Adrenal gland (tissue), 5 donors: ENCODE measurements around the gene NDRG2.

ENCODE experiments used
- POLR2A ChIP-seq, 2 donors: fragments of 450-650 bp; IDR thresholded peaks; one replicate each; pipeline ENCODE4 v1.6.1; 2017; ENCODE audit warnings: antibody characterized with exemption in 2 of 2, mild to moderate bottlenecking in 2 of 2, moderate library complexity in 1 of 2
- TF ChIP-seq, protein P1 (sequence below), 6 experiments: fragments of 450-650 bp in 4 of 6; fragments of 200-600 bp in 2 of 6; sonication (generic) in 1 of 6; IDR thresholded peaks; 1 replicate in 5 of 6; 2 replicates in 1 of 6; pipeline versions ENCODE4 v1.5.1 to v1.8.0; 2016 to 2021; ENCODE audit warnings: antibody characterized with exemption in 6 of 6, mild to moderate bottlenecking in 2 of 6, moderate library complexity in 1 of 6
- donor health status: DM: no; HTN: no; CAD: no.

DNA sequence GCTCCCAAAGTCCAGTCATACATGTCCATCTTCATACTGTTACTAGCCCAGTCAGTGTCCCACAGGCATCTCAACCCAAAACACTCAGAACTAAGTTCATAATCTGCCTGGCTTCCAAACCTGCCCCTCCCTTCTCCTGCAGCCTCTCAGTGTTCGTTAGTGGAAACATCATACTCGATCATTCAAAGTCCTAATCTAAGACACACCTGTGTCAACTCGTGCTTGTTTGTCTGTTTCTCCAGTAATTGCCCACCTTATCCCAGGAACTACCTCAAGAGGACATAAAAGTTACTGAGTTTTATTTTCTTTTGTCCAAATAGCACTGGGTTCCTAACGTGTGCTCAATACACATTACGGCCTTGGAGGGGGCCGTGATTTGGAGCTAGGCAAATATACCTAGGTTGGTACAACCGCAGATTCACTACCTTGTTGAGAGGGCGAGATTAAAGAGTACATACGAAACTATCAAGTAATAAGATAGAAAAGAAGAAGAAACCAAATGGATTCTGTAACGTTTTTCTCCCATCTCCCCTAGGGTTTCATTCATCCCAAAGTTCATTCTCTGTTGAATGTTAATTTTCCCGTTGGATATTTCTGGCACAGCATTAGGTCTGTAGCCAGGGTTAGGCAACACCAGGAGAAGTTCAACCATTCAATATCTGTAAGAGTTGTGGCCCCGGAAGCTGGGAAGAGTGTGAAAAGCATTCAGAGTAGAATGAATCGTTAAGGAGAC, 35.9 kb upstream of the NDRG2 start:
- no peak for TF ChIP-seq POLR2A (IDR thresholded peaks at IDR 0.05)
- TF ChIP-seq, protein P1, sequence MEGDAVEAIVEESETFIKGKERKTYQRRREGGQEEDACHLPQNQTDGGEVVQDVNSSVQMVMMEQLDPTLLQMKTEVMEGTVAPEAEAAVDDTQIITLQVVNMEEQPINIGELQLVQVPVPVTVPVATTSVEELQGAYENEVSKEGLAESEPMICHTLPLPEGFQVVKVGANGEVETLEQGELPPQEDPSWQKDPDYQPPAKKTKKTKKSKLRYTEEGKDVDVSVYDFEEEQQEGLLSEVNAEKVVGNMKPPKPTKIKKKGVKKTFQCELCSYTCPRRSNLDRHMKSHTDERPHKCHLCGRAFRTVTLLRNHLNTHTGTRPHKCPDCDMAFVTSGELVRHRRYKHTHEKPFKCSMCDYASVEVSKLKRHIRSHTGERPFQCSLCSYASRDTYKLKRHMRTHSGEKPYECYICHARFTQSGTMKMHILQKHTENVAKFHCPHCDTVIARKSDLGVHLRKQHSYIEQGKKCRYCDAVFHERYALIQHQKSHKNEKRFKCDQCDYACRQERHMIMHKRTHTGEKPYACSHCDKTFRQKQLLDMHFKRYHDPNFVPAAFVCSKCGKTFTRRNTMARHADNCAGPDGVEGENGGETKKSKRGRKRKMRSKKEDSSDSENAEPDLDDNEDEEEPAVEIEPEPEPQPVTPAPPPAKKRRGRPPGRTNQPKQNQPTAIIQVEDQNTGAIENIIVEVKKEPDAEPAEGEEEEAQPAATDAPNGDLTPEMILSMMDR (IDR thresholded peaks at IDR 0.05), result no peak
